ENCODE measurements around the gene BOC. TPM values are rescaled to one million over a fixed set of nuclear protein-coding genes. Genes with fewer than 3 reads are reported as not detected.

Gene BOC
- polyA plus RNA-seq, 1 experiment = 11.2 TPM

DNA sequence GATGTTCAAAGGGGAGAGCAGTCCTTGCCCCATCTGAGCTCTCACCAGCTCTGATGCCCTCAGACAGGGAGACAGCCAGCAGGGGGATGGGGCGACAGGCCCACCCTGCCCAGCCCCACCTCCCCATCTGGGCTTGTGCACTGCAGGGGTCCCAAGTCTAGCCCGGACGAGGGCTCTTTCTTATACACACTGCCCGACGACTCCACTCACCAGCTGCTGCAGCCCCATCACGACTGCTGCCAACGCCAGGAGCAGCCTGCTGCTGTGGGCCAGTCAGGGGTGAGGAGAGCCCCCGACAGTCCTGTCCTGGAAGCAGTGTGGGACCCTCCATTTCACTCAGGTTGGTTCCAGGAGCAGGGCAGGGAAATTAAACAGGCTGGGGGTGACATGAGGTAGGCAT, 73.9 kb downstream of the BOC start:
- Histone ChIP-seq H3K4me3 (ENCODE audit: low read depth, low read length) (no peak overlapping the region), H3K27me3 (ENCODE audit: control insufficient read depth, insufficient read depth, low read length) (no peaks in the 10 kb centered on the region), H3K9me3 (ENCODE audit: control insufficient read depth, insufficient read depth, low read length) (no peaks in the 10 kb centered on the region), H3K27ac (ENCODE audit: low read depth, low read length) (no peak overlapping the region)
- TF ChIP-seq, protein P1, sequence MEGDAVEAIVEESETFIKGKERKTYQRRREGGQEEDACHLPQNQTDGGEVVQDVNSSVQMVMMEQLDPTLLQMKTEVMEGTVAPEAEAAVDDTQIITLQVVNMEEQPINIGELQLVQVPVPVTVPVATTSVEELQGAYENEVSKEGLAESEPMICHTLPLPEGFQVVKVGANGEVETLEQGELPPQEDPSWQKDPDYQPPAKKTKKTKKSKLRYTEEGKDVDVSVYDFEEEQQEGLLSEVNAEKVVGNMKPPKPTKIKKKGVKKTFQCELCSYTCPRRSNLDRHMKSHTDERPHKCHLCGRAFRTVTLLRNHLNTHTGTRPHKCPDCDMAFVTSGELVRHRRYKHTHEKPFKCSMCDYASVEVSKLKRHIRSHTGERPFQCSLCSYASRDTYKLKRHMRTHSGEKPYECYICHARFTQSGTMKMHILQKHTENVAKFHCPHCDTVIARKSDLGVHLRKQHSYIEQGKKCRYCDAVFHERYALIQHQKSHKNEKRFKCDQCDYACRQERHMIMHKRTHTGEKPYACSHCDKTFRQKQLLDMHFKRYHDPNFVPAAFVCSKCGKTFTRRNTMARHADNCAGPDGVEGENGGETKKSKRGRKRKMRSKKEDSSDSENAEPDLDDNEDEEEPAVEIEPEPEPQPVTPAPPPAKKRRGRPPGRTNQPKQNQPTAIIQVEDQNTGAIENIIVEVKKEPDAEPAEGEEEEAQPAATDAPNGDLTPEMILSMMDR (IDR thresholded peaks at IDR 0.05; ENCODE audit: low read depth, low read length) = no peak
- ChIA-PET CTCF (interaction anchor here (0.8 kb wide), 1 partner anchor 10 kb away, joined by 3 read pairs; no protein-coding TSS in a partner anchor), POLR2A (no interaction called here)
- no peak for DNase-seq (ENCODE audit: low read depth, low spot score)

DNA sequence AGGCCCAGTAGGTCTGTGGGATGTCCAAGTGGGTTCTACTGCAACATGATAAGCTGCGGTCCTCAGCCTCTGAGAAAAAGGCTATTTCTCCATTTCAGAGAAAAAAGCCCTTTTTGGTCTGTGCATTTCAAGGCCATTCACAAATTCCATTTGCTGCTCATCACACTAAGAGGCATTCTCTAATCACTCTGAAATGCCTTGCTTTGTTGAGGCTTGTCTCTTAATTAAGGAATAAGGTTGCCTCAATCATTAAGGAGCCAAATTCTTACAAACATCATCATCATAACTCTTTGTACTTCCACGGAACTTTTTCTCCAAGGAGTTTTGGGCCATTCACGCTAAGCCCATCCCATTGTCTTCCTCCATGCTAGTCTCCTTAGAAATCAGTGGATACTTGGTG, 74.4 kb downstream of the BOC start:
- TF ChIP-seq, protein P1 (IDR thresholded peaks at IDR 0.05; ENCODE audit: low read depth, low read length) = no peak
- CTCF ChIA-PET = interaction anchor here (0.8 kb wide), 1 partner anchor 11 kb away, joined by 3 read pairs; no protein-coding TSS in a partner anchor
- Histone ChIP-seq H3K9me3 (ENCODE audit: control insufficient read depth, insufficient read depth, low read length) (no peaks in the 10 kb centered on the region), H3K27ac (ENCODE audit: low read depth, low read length) (no peak overlapping the region), H3K4me3 (ENCODE audit: low read depth, low read length) (no peak overlapping the region), H3K27me3 (ENCODE audit: control insufficient read depth, insufficient read depth, low read length) (no peaks in the 10 kb centered on the region)
- DNase-seq (ENCODE audit: low read depth, low spot score) = no peak
- POLR2A ChIA-PET = no interaction called here

- ChIA-PET POLR2A (no interaction called here), CTCF (interaction anchor here (0.7 to 4.4 kb wide), 5 partner anchors 151 to 993 kb away, joined by 4 to 78 read pairs (median 32); no protein-coding TSS in a partner anchor)
- TF ChIP-seq, protein P1 (IDR thresholded peaks at IDR 0.05; ENCODE audit: low read depth, low read length) = no peak
- no peak overlapping the region for H3K27ac ChIP-seq (ENCODE audit: low read depth, low read length)
- DNase-seq (ENCODE audit: low read depth, low spot score) = no peak
- no peak overlapping the region for H3K4me3 ChIP-seq (ENCODE audit: low read depth, low read length)
- H3K27me3 ChIP-seq (ENCODE audit: control insufficient read depth, insufficient read depth, low read length) = no peaks in the 10 kb centered on the region
- no peaks in the 10 kb centered on the region for H3K9me3 ChIP-seq (ENCODE audit: control insufficient read depth, insufficient read depth, low read length)
Observed at GRCh38 chr3:113286524-113286923, 75.2 kb downstream of the BOC start.

DNA sequence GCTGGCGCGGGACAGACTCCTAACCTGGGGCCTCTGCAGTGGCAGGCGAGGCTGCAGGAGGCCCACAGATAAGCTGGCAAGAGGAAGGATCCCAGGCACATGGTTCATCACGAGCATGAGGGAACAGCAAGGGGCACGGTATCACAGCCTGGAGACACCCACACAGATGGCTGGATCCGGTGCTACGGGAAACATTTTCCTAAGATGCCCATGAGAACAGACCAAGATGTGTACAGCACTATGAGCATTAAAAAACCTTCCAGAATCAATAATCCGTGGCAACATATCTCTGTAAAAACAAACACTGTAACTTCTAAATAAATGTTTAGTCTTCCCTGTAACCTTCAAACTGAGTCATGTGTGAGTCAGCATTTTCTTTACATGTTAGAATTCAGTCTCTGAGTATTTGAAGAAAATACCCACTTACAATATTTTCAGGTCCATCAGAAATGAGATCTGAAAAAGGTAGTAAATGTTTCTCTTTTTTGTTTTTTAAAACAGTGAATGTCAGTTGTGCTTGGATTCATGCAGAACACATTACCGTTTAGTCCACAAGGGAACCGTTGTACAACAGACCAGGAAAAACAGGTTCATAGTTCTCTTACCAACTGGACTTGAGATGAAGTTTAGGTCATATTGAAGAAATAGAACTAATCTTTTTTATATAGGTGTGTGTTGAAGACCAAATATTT, 75.9 kb downstream of the BOC start:
- peak overlapping the region; percentile 75 for H3K27ac ChIP-seq (ENCODE audit: low read depth, low read length)
- TF ChIP-seq, protein P1 (IDR thresholded peaks at IDR 0.05; ENCODE audit: low read depth, low read length) = no peak
- H3K27me3 ChIP-seq (ENCODE audit: control insufficient read depth, insufficient read depth, low read length) = no peaks in the 10 kb centered on the region
- CTCF ChIA-PET = interaction anchor here (0.5 to 4.4 kb wide), 14 partner anchors 8 to 644 kb away, joined by 3 to 78 read pairs (median 6); no protein-coding TSS in a partner anchor
- H3K4me3 ChIP-seq (ENCODE audit: low read depth, low read length) = no peak overlapping the region
- H3K9me3 ChIP-seq (ENCODE audit: control insufficient read depth, insufficient read depth, low read length) = no peaks in the 10 kb centered on the region
- POLR2A ChIA-PET = no interaction called here
- peak; percentile 66 for DNase-seq (ENCODE audit: low read depth, low spot score)
